Femur (tissue), 1 donor: ENCODE data around the gene LRRC4C.

Experiments used
- DNase-seq: peaks from one replicate; pipeline ENCODE4 v3.0.0-alpha.2; 2017

Gene LRRC4C

DNA sequence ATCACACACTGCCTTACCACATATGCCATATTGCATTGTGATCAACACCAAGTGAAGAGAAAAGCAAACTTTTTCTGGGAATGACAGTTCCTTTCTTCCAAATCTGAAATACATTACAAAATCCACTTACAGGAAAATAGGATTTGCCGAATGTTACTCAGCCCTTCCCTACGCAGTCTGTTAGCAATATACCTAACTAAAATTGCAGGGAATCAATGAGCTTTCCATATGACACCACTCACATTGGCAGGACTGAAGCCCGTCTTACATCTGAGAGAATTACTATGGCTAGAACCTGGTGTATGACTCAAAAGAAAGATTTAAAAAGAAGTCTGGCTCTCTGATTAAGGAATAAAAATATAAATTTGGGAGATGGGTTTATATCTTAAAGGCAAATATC is 136.0 kb downstream of the LRRC4C start:
- DNase-seq: peak; percentile 23

DNA sequence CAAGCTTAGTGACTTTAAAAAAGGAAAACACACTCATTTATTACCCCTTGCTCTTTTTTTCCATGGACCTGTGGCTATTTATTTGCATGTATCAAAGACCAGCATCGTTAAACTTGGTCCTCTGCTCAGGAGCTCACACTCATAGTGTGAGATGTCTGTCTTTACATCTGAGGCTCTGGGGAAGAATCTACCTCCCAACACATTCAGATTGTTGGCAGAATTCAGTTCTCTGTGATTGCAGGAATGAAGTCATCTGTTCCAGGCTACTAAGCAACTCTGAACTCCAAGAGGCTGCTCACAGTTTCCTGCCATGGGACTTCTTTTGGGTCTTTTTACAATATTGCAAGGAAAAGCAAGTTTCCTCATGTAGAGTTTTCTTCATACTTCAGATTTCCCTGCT is 138.8 kb downstream of the LRRC4C start:
- DNase-seq: peak; percentile 56

DNA sequence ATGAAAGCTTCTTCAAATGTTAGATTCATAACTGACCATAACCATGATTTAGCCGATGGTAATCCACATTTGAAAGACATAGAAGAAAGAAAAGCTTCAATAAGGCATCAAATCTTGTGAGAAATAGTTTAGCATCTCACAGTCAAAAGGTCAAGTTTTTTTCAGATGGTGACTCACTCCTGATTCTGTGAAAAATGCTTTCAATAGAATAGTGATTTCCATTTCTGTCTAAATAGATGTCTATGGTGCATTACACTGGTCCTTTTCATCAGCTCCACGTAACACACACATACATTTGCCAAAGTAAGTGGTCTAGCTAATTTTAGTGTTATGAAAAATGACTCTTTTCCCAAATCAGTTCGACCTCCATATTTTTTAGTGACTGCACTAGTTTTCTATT is 139.2 kb downstream of the LRRC4C start:
- DNase-seq: no peak

DNA sequence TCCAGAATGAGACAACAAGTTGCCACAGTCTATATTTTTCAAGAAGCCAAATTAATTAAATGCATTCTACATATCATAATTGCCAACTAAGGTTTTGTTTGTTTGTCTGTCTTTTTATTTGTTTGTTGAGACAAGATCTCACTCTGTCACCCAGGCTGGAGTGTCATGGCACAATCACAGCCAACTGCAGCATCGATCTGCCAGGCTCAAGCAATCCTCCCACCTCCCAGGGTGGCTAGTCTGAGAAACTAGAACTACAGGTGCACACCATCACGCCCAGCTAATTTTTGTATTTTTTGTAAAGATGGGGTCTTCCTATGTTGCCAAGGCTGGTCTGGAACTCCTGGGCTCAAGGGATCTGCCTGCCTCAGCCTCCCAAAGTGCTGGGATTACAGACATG is 140.0 kb downstream of the LRRC4C start:
- no peak for DNase-seq

DNA sequence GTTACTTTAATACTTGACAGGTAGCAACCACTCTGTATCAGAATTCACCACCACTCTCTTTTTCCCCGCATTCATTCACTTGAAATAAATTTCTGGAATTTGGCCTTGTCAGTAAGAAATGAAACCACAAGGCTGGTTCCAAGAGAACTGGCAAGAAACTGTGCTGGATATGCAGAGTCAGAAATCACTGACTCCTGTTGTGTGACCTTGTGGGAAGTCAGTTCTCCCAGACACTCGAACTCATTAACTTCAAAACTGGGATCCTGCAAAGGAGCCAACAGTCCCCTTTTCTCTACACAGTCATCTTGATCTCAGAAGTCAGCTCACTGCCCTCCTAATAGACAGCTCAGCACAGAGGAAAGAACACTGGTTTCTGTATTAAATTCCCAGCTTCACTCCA is 142.7 kb downstream of the LRRC4C start:
- DNase-seq: no peak

DNA sequence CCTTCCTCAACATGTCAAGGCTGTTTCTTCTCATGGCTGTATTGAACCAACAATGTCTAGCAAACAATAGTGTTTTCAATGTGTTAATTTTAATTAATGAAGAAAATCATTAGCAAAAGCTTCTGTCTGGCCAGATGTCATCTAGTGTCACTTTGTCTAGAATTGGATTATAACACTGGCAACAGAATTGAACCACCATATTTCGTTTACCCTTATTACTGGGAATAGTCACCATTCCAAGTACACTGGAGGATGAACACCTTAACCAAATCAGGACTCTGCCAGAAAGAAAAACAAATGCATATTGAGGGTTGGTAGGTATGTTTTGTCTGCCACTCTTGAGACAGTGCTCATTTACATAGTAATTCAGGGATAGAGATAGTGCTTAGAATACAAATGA is 146.2 kb downstream of the LRRC4C start:
- DNase-seq: no peak

DNA sequence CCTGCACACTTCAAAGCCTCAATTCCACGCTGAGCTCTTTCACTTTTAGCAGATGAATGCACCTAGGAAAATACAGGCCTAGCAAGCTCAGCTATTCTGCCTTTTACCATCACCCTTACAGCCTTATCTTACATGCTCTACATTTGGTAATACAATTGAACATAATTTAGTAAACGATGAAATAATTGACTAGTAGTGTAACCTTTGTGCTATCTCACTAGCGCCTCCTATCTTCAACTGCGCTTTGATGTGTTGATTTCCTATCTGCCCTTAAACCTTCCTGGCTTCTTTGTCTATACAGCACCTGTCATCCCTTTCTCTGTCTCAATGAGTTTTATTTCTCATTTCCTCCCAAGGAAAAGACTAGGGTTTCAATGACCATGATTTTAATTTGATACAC is 149.7 kb downstream of the LRRC4C start:
- DNase-seq: no peak

DNA sequence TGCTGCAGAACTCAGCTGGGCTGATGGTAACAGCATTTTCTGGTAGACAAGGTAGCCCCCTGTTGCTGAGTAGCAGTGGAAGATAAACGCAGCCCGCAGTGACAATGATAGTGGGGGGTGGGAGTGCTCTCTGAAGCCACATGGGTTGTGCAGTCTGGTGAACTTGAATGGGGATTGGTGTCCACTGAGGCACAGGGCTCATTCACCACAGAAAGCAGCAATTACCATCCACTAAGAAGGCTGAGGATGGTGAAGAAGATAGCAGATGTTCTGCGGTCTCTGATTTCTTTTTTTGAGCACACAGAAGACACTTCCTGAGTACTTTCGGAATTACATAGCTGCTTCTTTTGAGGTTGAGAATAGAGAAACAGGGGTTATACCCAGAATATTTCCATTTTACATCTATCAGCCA is 150.3 kb downstream of the LRRC4C start:
- DNase-seq: no peak

DNA sequence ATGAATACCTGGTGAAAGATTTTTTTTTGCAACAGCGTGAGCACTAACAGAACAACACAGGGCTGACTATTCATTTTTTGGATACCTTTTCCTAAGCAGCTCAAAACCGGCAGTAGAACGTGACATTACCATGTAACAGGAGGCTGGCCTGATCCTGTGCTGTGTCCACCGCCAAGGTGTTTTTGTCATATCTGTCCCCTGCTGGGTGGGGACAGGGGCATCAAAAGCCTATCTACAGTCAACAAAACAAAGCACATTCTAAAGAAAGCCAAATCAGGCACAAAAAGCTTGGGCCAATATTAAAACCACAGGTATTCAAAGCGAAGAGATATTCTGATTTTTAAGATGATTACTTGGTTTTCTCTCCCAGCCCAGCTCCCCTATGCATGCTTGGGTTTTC is 151.2 kb downstream of the LRRC4C start:
- no peak for DNase-seq

DNA sequence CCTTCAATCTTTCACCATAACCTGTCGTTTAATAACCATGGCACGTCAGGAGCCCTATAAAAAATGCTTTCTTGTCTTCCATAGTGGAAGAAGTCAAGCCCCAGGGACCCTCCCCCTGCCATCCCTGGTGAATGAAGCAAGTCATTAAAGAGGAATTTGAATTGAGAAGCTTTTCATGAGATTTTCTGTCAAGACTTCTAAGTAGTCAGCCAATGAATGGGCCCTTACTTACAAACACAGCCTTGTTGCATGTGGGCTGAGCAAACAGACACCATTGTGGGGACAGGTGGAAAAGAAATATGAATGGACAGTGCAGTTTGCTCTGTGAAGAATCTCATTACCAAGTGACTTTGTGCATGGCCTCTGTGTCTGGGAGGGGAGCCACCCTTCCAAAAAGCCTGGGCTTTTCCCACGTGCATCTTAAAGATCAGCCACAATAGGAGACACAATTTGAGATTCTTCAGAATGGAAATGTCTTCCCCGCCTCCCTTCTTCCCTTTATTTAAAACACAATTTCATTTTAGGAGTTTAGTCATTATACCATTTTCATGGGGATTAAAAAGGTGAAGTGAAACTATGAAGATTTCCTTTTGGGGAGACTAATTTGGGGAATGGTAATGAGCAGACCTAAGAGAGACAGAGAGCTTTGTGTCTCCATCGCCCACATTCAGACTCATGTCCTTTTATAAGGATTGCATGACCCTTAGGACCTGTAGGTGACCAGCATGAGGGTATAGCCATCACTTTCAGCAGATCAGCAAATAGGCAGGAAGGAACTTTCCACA is 152.0 kb downstream of the LRRC4C start:
- DNase-seq: no peak

DNA sequence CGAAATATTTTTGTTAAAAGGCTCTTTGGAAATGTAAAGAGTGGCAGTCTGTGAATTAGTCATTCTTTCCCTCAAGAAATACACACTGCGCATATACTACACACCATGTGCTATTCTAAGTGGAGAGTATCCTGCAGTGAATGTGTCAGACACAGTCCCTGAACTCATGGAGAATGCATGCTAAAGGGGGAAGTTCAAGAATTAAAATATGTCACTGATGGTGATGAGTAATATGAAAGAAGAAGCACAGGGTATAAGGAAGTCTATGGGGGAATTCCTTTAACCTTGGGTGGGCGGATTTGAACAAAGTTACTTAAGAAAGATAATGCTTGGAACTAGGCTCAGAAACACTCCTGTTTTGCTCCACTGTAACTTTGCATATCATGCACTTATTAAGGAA is 153.0 kb downstream of the LRRC4C start:
- no peak for DNase-seq

DNA sequence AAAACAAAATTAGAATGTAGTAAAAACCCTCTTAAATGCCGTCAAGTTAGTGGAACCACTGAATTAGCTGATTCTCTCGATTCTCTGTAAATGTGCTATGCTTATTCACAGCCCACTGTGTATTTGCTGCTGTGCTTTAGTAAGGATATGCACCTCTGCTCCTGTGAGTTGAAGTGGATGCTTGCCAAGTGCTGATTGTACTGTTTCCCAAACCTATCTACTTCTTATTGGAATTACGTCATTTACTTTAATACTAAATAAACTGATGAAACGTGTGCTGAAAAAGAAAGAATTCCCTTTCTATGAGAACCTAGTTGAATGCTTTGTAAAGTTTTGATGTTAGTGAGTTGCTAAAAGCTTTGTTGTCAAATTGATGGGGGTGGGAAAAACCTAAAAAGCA is 158.4 kb downstream of the LRRC4C start:
- DNase-seq: no peak

DNA sequence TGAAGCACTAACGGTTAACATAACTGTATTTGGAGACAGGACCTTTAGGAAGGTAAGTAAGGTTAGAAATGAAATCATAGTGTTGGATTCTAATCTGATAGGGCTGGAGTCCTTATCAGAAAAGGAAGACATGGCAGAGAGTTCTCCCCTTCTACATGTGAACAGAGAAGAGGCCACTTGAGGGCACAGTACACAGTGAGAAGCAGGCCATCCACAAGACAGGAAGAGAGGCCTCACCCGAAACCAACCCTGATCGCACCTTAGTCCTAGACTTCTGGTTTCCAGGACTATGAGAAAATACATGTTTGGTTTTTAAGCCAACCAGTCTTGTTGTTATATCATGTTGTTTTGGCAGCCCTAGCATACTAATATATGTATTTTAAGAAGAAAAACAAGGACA is 170.0 kb downstream of the LRRC4C start:
- no peak for DNase-seq

DNA sequence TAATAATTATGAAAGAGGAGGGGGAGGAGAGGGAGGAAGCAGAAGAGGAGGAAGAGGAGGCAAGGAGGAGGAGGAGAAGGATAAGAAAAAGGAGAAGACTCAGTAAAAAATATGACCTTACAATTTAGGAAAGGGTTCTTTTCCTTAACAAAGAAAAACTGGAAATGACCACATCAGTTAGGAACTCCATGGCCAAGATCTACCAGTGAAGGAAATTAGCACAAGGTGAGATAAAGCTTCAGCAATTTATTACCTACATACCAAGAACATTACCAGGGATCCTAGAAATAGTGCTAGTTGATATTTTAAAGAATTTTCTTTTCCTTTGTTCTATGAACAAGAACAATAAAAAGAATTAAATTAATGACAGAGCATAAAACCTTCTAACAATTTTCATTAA is 172.7 kb downstream of the LRRC4C start:
- no peak for DNase-seq

DNA sequence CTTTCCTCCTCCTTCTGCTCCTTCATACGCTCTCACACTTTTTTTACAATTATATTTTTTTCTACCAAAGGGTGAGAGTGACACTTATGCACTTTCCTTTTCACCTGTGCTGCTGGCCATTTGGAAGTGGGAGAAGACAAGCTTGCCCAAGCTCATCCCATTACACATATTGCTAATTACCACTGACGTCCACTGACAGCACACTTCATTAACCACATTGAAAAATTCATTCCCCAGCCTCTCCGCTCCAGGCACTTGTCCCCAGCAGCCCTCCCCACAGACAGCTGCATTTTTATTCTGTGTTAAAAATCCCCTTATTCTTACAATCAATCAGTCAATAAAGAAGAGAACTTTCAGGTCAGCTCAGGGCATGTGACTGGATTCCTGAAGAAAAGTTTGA is 175.1 kb downstream of the LRRC4C start:
- no peak for DNase-seq

DNA sequence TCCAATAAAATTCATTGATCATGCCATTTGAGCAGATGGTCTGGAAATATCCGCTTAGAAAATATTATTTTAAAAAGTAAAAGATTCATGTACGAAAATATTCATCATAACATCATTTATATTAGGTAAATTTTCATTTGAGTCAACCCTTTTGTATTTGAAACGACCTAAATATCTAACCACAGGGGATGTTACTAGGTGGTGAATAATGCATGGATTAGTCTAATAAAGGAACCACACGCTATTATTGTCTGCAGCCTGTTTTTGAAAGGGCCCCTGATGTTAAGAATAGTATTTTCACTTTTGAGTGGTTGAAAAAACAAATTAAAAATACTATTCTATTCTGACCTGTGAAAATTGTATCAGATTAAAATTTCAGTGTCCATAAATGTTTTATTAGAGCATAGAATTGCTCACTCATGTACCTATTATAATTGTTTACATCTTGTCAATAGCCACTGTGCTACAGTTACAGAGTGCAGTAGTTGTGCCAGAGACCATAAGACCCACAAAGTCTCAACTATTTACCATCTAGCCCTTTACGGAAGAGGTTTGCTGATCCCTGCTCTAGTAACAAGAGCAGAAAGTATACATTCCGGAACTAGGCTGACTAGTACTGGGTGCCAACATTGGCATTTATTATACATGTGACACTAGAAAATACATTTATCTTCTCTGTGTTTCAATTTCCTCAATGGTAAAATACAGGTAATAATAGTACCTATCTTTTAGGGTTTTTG is 176.1 kb downstream of the LRRC4C start:
- no peak for DNase-seq

DNA sequence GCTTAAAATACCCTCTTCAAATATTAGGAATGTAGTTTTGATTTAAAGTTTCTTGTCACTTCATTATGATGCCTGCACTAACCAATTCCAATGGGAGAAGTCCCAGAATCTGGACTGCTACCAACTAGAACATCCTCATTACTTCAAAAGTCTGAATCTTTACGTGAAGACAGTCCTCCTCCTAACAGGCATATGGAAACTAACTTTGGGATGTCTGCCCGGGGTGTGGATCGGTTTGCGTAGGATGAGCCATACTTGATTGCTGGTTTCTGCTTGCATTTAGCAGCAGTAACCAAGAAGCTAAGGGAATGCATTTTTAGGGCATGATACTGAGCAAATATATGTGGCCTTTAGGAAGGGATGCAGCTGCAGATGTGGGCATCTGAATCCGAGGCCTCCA is 177.1 kb downstream of the LRRC4C start:
- DNase-seq: peak; percentile 73

DNA sequence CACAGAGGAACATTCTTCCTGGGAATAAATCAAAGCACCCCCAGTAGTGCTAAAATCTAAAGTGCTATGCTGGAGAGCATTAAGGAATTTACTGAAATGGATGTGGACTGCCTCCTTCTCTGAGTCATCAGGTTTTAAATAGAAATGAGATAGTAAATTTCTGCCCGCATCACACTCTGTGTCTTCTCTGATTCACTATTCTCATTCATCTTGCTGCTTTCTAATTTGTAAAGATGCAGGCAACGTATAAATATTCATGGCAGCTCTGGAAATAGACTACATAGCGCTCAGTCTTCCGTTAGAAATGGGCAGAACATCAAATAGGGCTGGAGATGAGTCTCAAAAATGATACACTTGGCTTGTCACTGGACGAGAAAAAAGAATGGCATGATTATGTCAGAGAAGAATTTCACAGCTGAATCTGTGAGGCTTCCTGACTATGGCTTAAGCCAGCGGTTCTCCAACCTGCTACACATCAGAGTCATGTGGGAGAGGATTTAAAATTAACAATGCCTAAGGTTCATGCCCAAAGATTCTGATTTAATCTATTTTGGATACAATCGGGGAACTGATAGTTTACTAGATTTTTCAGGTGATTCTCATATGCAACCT is 178.2 kb downstream of the LRRC4C start:
- no peak for DNase-seq

DNA sequence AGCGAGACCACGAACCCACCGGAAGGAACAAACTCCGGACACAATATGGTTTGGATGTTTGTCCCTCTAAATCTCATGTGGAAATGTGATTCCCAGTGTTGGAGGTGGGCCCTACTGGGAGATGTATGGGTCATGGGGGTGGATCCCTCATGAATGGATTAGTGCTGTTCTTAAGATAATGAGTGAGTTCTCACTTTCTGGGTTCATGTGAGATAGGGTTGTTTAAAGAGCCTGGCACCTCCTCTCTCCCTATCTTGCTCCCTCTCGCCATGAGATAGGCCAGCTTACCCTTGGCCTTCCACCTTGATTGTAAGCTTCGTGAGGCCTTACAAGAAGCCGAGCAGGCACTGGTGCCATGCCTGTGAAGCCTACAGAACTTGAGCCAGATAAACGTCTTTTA is 184.6 kb downstream of the LRRC4C start:
- no peak for DNase-seq

DNA sequence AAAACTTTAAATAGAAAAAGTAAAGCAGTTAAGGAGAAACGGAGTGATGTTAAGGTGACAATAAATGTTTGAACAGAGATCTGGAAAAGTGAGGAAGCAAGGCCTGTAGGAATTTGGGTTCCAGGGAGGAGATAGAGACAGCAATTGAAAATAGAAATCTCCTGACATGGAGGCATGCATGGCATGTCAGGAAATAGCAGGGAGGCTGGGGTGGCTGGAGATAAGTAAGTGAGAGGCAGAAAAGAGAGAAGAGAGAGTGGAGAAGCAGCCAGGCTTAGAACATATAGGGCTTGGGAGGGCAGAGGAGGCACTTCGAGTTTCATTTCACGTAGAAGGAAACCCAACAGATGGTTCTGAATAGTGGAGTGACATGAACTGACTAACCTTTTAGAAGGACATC is 185.5 kb downstream of the LRRC4C start:
- no peak for DNase-seq

DNA sequence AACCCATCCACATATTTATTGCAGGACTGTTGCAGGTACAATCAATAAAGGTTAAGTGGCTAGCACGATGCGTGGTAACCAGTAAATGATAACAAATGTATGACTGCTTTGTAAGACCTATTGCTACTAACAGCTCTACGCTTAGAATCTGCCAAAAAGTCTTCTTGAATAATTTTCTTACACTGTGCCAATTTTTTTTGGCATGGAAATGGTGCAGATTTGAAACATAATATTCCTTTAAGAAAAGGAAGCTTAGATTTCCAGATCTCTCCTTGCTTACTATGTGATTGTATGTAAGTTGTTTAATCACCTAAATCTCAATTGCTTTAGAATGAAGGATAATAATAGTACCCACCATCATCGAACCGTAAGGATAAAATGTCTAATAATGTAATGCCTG is 192.0 kb downstream of the LRRC4C start:
- no peak for DNase-seq

DNA sequence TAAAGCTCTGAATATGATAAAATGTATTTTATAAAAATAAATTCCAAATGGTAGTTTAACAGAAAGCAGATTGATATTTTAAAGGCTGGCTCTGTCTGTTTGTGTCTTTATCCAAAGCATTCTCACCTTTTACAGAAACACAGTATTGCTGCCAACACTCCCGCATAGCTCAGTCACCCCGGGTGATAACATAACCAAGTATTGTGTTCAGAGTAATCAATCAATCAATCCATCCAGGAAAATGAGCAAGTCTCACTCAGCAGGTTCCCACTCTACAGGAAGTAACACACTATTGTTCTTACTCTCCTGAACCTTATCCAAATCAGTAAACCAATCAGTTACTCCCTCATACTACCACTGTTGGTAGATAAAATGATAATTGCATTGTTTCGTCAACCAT is 203.4 kb downstream of the LRRC4C start:
- no peak for DNase-seq

DNA sequence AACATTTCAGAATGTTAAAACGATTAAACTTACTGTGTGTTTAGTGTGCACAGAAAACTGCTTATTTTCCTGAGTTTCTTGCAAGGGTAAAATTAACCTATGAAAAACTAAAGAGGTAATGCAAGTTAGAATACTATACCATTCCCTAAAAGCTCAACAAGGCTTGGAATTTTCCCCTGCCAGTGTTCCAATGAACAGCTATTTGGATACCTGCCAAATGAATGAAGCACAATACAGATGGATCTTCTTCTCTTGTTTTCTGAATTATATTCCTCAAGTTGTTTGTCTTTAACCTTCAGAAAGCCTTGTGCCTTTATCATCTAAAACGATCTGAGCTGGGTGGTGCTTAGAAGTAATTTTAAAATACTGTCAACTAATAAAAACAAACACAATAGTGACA is 204.5 kb downstream of the LRRC4C start:
- no peak for DNase-seq

DNA sequence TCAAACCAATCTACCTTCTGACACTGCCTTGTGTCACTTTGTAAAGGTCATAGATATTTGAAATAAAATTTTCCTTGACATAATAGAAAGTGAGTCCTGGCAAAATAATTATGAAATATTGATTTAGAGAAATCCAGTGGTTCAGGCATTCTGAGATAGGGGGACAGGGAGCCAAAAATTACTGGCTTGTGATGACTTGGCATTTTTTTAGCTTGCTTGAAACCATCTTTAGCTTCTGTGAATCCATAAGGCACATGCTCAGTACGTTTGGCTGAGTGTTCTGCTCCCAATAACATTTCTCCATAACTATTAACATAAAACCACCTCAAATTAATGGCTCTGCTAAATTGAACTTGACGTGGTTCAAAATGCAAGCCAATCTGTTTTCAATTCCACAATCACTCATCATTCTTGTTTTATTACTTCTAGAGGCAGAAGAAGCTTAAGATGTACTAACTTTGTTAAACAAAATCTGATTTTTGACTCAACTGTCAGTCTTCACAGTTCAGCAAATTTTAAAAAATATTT is 209.0 kb downstream of the LRRC4C start:
- DNase-seq: no peak
